ENCODE data around the gene ANXA2R.

- TF ChIP-seq CTCF (IDR thresholded peaks at IDR 0.05) (no peak), POLR2A (IDR thresholded peaks at IDR 0.05; ENCODE audit: low read depth) (no peak), EP300 (IDR thresholded peaks at IDR 0.05) (no peak), POLR2AphosphoS5 (IDR thresholded peaks at IDR 0.05) (peak in 1 of 2 donors; percentile 29)
Observed at GRCh38 chr5:43044181-43044914, 4.2 kb upstream of the ANXA2R start.
